H54 (cell line): ENCODE measurements around the gene SLC28A1.

ENCODE experiments used
- DNase-seq: peaks from one replicate; pipeline ENCODE4 v3.0.0; 2011; ENCODE audit warnings: low spot score, mixed read lengths; ENCODE audit not compliant: insufficient read length
- FAIRE-seq: peaks from 3 replicates; lab custom pipeline; 2011; peaks lifted over from hg19 to GRCh38; lab: Jason Lieb, UNC
- POLR2A ChIP-seq: IDR thresholded peaks from 2 replicates; pipeline ENCODE4 v1.6.1; 2011; ENCODE audit warnings: low read depth, mild to moderate bottlenecking, low read length

The SLC28A1 gene

DNA sequence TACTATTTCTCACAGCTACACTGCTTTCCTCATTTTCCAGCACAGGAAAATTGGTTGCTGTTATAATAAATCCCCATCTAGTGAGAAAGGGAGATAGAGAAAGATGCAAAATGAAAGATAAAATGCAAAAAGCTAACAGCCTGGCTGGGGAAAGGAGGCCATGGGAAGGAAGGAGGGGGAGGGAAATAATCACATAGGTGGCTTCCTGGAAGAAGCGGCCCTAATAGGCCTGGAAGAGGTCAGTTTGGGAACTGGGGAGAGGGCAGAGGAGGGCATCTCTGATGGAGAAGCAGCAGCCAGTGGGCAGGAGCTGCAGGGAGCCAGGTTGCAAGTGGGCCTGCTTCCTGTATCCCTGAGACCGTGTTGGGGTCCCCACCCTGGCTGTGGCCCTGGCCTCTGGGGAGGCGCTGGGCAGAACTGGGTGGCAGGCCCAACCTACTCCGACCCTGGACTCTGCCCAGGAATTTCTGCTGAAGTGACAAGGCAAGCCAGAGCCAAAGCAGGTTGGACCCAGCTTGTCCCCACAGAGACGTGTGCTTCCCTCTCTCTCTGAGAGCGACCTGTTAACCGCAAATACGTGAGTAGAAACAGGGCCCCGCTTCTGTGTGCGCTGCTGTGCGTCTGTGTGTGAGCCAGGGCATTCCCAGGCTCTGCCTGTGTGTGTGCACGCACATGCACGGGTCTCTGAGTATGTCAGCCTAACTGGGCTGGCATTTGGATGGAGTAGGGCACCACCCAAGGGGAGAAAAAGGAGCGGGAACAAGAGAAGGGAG lies 1.9 kb downstream of the SLC28A1 start:
- no peak for TF ChIP-seq POLR2A
- no peak for FAIRE-seq

DNA sequence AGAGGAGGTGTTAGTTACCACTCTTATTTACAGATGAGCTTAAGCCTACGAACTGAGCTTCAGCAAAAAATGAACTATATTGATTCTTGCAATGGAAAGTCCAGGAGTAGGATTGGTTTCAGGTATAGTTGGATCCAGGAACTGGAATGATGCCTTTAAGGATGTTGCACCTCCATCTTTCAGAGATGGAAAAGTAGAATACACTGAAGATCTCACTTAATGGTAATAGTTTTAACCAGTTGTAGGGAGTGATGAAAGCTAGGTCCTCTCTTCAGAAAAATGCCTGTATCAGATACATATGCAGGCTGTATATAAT lies 2.5 kb downstream of the SLC28A1 start:
- FAIRE-seq (no peak), DNase-seq (no peak)
- no peak for TF ChIP-seq POLR2A

More for the DNA sequence above, 1.9 kb downstream of the SLC28A1 start:
- no peak for DNase-seq

DNA sequence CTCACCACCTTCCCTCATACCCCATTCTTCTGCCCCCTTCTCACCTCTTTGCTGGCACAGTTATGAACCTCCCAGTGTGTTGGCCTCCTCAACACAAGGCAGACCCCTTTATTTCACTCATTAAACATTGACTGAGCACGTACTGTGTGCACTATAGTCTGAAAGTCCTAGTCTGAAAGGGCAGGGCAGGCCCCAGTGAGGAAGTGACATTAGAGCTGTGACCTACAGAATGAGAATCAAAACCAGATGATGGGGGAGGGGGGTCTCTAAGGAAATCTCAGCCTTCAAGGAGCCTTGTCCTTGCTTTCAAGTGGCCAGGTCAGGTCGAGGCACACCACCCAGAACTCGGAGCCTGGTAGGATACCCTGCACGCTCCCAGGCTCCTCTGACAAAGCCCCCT lies 3.5 kb downstream of the SLC28A1 start:
- FAIRE-seq (no peak), DNase-seq (no peak)
- TF ChIP-seq POLR2A: no peak

DNA sequence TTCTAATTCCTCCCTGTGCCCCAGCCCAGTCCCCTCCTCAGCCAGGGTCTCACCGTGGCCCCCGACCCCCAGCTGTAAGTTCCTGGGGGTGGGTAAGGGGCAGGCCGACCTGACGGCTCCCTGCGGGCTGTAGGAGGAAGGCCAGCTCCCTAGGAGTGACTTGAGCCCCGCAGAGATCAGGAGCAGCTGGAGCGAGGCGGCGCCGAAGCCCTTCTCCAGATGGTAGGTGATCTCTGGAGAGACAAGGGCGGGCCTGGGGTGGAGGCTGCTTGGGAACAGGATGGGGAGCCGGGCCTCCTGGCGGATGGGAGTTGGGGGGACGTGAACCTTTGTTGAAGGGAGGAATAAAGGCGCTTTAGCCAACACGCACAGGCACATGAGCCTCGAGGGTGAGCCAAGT lies 4.2 kb downstream of the SLC28A1 start:
- no peak for TF ChIP-seq POLR2A
- DNase-seq (no peak), FAIRE-seq (no peak)

DNA sequence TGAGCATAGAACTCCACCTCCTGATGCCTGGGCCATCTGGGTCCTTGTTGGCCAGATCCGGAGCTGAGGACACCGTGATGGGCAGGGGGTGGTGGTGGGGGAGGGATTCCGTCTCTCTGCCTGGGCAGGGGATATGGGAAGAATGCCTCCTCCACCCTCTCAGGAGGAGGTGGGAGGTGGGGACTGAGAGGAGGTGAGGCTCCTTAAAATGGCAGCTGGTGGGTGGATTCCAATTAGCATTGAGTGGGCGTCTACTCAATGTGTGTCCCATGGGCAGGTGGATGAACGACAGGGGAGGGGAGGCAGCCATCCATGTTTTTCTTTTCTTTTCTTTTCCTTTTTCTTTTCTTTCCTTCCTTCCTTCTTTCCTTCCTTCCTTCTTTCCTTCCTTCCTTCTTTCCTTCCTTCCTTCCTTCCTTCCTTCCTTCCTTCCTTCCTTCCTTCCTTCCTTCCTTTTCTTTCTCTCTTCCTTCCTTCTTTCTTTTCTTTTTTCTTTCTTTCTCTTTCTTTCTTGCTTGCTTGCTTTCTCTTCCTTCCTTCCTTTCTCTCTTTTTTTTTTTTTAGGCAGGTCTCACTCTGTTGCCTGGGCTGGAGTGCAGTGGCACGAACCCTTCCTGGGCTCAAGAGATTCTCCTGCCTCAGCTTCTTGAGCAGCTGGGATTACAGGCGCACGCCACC lies 5.0 kb downstream of the SLC28A1 start:
- DNase-seq (no peak), FAIRE-seq (no peak)
- no peak for TF ChIP-seq POLR2A

DNA sequence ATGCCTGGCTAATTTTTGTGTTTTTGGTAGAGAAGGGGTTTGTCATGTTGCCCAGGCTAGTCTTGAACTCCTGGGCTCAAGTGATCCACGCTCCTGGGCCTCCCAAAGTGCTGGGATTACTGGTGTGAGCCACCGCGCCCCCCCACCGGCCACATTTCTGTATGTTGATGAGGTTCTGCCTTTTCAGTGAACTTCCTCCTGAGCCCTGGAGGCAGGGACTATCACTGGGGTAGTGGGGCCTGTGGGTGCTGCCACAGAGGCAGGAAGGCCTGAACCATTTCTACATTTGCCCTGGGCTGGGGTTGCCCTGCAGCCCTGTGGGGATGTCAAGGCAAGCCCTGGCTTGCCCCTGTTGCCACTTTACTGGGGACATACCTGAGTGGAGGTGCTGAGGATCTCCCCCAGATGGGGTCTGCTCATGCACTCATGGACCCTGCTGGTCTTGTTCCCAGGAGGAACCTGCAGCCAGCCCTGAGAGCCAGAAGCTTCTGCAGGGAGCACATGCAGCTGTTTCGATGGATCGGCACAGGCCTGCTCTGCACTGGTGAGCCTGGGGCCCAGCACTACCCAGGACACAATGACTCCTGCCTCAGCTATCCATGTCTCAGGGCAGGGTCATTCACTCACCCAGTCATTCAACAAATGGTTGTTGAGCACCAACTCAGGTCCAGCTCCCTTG lies 5.7 kb downstream of the SLC28A1 start:
- FAIRE-seq (no peak), DNase-seq (no peak)

DNA sequence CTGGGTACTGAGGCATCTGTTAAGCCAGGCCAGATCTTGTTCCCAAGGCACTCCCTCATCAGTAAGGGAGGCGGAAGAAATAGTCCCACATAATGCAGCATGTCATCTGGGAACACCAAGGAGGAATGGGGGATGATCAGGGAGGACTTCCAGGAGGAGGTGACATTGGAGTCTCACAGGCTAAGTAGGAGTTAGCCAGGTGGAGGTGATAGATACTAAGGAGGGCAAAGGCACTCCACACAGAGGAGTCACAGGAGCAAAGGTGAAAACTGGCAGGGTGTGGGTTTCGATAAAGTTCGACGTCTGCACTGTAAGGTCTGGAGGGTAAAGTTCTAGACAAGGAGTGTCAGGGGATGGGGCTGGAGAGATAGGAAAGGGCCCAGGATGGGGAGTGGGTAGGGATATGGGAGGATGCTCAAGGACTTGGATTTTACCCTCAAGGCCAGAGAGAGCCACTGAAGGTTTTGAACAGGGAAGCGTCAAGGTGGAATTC lies 6.3 kb downstream of the SLC28A1 start:
- DNase-seq (no peak), FAIRE-seq (no peak)
- no peak for TF ChIP-seq POLR2A

More for the DNA sequence above, 5.7 kb downstream of the SLC28A1 start:
- no peak for TF ChIP-seq POLR2A

DNA sequence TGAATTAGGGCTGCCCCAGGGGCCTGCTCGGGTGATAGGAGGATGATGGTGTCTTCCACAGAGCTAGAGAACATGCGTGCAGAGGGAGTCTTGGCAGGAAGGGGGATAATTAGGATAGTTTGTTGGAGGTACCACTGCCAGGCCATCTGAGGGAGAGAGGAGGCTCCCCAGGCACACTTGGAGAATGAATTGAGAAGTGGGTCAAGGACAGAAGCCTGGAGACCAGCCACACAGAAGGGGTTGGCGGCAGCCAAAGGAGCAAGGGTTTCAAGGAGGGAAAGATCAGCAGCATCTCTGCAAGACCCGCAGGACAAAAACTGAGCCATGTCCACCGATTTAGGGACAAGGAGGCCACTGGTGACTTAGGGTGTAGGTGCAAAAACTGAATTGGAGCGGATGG lies 6.9 kb downstream of the SLC28A1 start:
- FAIRE-seq (no peak), DNase-seq (no peak)
- no peak for TF ChIP-seq POLR2A

DNA sequence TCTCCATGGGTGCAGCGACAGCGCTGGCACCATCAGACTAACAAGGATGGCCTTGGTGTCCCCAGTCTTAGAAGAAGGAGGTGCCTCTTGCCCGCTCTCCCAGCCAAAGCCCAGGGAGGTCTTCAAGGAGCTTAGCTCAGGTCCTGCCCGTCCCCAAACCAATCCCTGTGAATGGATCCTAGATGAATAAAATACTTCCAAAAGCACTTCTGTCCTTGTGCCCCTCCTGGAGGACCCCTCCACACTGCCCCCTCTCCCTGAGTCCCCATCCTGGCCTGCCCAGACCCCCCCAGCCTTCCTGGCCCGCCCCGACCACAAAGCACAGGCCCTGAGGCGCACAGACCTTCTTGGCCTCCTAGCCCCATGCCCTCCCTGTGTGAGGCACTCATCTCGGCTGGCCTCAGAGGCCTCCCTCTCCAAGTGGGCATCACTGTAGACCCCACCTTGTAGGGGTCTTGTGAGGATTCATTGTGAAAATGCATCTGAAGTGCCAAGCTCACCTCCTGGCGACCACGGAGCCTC lies 8.4 kb downstream of the SLC28A1 start:
- DNase-seq (no peak), FAIRE-seq (no peak)
- no peak for TF ChIP-seq POLR2A

DNA sequence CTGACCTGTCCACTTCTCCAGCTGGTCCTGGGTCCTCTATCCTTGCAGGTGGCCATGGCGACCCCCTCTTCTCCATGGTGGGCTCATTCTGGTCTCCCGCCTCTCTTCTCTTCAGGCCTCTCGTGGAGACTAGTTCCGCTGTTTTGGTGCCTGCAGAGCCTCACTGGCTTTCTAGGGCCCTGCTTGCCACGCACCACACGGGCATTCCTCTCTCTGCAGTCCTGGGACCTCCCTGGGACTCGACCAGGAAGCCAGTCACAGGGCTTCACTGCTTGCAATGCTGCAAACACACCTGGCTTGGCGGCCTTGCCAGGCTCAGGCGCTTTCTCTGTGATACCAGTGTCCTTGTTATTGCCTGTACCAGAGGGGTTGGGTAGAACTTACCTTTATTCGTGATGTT lies 9.1 kb downstream of the SLC28A1 start:
- DNase-seq (no peak), FAIRE-seq (no peak)
- no peak for TF ChIP-seq POLR2A

DNA sequence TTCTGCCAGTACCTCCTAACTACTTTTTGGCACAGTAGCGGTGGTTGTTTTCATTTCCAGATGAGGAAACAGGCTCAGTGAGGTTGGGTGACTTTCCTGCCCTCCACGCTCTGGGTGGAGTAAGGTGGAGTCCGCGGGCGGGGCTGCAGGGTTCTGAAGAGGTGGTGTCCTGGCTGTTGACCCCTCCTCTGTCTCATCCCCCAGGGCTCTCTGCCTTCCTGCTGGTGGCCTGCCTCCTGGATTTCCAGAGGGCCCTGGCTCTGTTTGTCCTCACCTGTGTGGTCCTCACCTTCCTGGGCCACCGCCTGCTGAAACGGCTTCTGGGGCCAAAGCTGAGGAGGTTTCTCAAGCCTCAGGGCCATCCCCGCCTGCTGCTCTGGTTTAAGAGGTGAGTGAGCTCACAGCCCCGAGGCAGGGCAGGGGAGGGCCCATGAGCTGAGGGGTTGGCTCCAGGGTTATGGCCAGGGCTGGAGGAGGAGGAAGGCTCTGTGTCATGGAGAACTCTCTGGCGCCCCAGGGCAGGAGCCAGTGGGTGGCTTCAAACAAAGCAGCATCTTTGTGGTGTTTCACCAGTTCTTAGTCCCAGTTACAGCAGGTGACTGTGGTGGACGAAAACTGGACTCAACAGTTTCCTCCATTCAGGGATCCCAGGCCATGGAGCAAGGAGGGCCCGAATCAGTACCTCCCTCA lies 10.4 kb downstream of the SLC28A1 start:
- FAIRE-seq: no peak
- no peak for DNase-seq

DNA sequence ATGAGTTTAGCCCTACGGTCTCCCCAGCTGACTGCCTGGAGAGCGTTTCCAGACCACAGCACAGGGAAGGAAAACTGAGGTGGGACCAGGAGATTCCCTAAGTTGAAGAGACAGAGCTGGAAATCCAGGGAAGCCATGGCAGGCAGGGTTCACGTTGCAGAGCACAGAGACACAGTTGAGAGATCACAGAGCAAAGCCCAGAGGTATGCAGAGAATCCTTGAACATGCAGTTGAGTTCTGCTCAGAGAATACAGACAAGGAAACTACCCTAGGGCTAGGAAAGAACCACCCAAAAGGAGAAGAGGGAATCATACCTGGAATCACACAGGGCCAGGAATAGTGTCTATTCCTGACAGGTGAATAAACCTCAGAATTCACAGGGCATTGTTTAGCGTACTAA lies 14.3 kb downstream of the SLC28A1 start:
- DNase-seq: no peak
- TF ChIP-seq POLR2A: no peak
- FAIRE-seq: no peak

More for the DNA sequence above, 10.4 kb downstream of the SLC28A1 start:
- TF ChIP-seq POLR2A: no peak

DNA sequence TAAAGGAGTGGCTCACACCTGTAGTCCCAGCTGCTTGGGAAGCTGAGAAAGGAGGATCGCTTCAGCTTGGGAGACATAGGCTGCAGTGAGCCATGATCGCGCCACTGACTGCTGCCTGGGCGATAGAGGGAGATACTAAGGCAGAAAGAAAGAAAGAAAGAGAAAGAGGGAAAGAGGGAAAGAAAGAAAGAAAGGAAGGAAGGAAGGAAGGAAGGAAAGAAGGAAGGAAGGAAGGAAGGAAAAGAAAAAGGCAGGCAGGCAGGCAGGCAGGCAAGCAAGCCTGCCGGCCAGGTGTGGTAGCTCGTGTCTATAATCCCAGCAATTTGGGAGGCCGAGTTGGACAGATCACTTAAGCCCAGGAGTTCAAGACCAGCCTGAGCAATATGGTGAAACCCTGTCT lies 15.3 kb downstream of the SLC28A1 start:
- DNase-seq: no peak
- no peak for TF ChIP-seq POLR2A
- FAIRE-seq: no peak
